Mucosa of rectum (tissue), 2 donors: ENCODE results near the gene NDRG3.
A peak's percentile ranks its signal among the peaks of the same experiment; 100 is the strongest.

Source experiments
- H3K27ac ChIP-seq, 2 donors: one replicate each; pipeline ENCODE4 v1.7.0; 2013; ENCODE audit warnings: inconsistent platforms in 2 of 2, low read depth in 2 of 2, low read length in 2 of 2
- H3K27me3 ChIP-seq, 2 donors: one replicate each; pipeline ENCODE4 v1.7.0; 2013; ENCODE audit warnings: low read length in 2 of 2; ENCODE audit not compliant: control insufficient read depth in 2 of 2, insufficient read depth in 2 of 2
- H3K36me3 ChIP-seq, 2 donors: one replicate each; pipeline ENCODE4 v1.7.0; 2013; ENCODE audit warnings: low read length in 2 of 2; ENCODE audit not compliant: control insufficient read depth in 2 of 2, insufficient read depth in 2 of 2
- H3K4me1 ChIP-seq, 2 donors: one replicate each; pipeline ENCODE4 v1.7.0; 2013; ENCODE audit warnings: low read length in 2 of 2, mild to moderate bottlenecking in 1 of 2; ENCODE audit not compliant: control insufficient read depth in 2 of 2, insufficient read depth in 2 of 2
- H3K4me3 ChIP-seq, 2 donors: one replicate each; pipeline ENCODE4 v1.7.0; 2013; ENCODE audit warnings: low read length in 2 of 2
- H3K9ac ChIP-seq, 2 donors: one replicate each; pipeline ENCODE4 v1.7.0; 2013; ENCODE audit warnings: low read length in 2 of 2, low read depth in 1 of 2, mild to moderate bottlenecking in 1 of 2
- H3K9me3 ChIP-seq, 2 donors: one replicate each; pipeline ENCODE4 v1.7.0; 2013; ENCODE audit warnings: low read length in 2 of 2; ENCODE audit not compliant: control insufficient read depth in 2 of 2
- donor health status: healthy.
- donor health status: Normal muscosa, but diverticular disease.

The NDRG3 gene

GRCh38 chr20:36634342-36634741 is 111.5 kb downstream of the NDRG3 start:
- Histone ChIP-seq H3K27me3 (no peaks in the 10 kb centered on the region), H3K4me3 (no peak overlapping the region), H3K36me3 (no peaks in the 10 kb centered on the region), H3K4me1 (no peaks in the 10 kb centered on the region), H3K9ac (no peak overlapping the region), H3K9me3 (no peaks in the 10 kb centered on the region), H3K27ac (no peak overlapping the region)

DNA sequence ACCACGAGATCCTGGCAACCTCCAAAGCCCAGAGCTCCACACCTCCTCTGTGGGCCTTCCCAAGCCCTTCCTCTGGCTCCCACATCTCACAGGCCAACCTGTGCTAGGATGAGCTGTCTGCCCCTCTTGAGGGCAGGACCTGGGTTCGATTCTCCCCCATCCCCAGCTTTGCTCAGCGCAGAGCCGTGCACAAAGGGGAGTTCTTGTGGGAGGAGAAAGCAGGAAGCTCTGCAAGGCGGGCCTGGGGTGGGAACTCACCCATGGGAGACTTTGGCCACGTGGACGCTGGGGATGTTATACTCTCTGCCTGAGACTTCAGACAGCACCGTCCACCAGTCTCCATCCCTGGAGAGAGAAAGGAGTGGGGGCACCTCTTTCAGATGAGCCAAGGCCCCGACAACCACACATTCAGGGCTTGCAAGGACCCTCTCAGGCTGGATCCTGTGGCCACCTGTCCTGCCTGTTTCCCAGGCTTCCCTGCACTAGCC is 112.6 kb downstream of the NDRG3 start:
- no peaks in the 10 kb centered on the region for H3K4me1 ChIP-seq
- no peaks in the 10 kb centered on the region for H3K36me3 ChIP-seq
- no peak overlapping the region for H3K27ac ChIP-seq
- H3K9ac ChIP-seq: no peak overlapping the region
- H3K4me3 ChIP-seq: no peak overlapping the region
- H3K9me3 ChIP-seq: no peaks in the 10 kb centered on the region
- no peaks in the 10 kb centered on the region for H3K27me3 ChIP-seq

DNA sequence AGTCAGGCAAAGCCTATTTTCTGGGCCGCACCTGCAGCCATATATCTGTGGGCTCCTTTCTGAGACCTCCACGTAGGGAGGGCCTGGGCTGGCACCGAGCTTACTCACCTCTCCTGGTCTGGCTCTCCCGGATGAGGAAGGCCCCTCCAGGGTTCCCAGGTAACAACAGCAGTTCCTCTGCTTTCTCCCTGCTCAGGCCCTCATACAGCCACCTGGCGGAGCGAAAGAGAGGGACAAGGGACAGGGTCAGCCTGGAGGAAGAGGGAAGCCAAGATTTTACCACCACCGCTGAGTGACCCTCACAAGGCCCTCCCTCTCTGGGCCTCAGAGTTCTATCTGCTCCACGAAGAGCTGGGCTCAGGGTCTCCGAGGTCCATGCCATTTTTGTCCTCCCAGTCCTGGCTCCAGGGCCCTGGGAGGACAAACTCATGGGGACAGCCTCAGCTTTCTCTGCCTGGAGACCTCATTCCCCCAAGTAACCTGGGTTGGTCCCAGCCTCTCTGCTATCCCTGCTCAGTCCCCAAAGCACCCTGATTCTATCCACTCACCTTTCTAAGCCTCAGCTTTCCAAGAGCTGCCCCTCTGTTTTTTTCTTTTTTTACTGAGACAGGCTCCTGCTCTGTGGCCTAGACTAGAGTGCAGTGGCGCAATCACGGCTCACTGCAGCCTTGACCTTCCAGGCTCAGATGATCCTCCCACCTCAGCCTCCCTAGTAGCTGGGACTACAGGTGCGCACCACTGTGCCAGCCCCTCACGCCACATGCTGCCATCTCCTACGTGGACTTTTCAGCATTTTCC is 113.2 kb downstream of the NDRG3 start:
- no peaks in the 10 kb centered on the region for H3K4me1 ChIP-seq
- H3K4me3 ChIP-seq: no peak overlapping the region
- H3K36me3 ChIP-seq: no peaks in the 10 kb centered on the region
- H3K9me3 ChIP-seq: no peaks in the 10 kb centered on the region
- H3K27ac ChIP-seq: no peak overlapping the region
- H3K27me3 ChIP-seq: no peaks in the 10 kb centered on the region
- H3K9ac ChIP-seq: no peak overlapping the region

DNA sequence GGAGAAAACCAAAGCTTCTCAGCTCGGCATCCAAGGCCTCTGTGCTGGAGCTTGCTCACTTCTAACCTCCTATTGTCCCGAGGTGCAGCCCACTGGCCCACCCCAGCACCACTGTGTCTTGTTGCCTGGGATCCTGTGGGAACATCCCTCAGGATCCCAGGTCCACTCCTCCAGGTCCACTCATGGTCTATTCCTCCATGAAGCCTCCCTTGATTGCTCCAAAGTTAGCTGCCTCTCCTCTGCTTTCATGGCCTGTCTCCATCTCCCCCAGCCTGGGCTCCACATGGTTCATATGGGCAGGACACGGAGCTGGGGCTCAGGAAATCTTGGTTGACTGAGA is 113.8 kb downstream of the NDRG3 start:
- no peak overlapping the region for H3K27ac ChIP-seq
- H3K4me3 ChIP-seq: no peak overlapping the region
- H3K36me3 ChIP-seq: no peaks in the 10 kb centered on the region
- no peaks in the 10 kb centered on the region for H3K27me3 ChIP-seq
- H3K9ac ChIP-seq: no peak overlapping the region
- H3K9me3 ChIP-seq: no peaks in the 10 kb centered on the region
- H3K4me1 ChIP-seq: no peaks in the 10 kb centered on the region

DNA sequence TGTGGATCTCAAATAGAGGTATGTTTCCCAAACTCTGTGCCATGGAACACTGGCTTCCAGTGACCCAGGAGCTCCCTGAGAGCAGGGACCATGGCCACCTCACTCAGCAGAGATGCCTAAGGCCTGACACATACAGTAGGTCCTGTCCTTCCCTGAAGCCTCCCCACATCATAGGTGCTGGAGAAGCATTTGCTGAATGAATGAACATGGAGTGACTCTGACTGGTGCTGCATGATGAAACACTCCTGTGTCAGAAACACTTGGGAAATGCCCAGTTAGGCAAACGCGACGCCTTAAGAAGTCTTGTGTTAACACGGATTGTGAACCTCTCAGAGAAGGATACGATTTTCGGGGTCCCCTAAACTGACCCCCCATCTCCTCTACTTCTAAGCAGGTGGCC is 114.2 kb downstream of the NDRG3 start:
- H3K4me3 ChIP-seq: no peak overlapping the region
- H3K27ac ChIP-seq: no peak overlapping the region
- no peaks in the 10 kb centered on the region for H3K4me1 ChIP-seq
- H3K9ac ChIP-seq: no peak overlapping the region
- no peaks in the 10 kb centered on the region for H3K27me3 ChIP-seq
- no peaks in the 10 kb centered on the region for H3K36me3 ChIP-seq
- H3K9me3 ChIP-seq: no peaks in the 10 kb centered on the region

GRCh38 chr20:36629719-36630681 is 115.9 kb downstream of the NDRG3 start:
- Histone ChIP-seq H3K4me1 (no peaks in the 10 kb centered on the region), H3K27me3 (no peaks in the 10 kb centered on the region), H3K9ac (no peak overlapping the region), H3K9me3 (no peaks in the 10 kb centered on the region), H3K27ac (peak overlapping the region in 1 of 2 donors; percentile 23), H3K36me3 (no peaks in the 10 kb centered on the region), H3K4me3 (no peak overlapping the region)

DNA sequence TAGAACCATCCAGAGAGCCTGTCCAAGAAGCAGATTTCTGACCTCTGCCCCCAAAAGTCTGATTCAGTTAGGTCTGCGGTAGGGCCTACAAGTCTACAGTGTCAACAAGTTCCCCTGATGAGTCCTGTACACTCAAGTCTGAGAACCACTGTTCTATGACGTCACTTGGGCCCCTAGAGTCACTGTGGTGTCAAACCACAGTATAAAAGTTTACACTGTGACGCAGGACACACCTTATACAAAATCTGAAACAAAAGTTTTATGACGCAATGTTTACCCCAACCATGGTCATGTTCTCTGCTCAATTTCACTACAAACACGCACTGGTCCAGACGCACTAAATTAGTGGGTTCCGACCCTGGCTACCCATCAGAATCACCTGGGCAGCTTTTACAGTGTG is 117.8 kb downstream of the NDRG3 start:
- Histone ChIP-seq H3K4me3 (no peak overlapping the region), H3K9ac (no peak overlapping the region), H3K4me1 (peaks cover 5 to 13% of the 10 kb centered on the region in 2 donors), H3K9me3 (no peaks in the 10 kb centered on the region), H3K27ac (no peak overlapping the region), H3K27me3 (no peaks in the 10 kb centered on the region), H3K36me3 (no peaks in the 10 kb centered on the region)

DNA sequence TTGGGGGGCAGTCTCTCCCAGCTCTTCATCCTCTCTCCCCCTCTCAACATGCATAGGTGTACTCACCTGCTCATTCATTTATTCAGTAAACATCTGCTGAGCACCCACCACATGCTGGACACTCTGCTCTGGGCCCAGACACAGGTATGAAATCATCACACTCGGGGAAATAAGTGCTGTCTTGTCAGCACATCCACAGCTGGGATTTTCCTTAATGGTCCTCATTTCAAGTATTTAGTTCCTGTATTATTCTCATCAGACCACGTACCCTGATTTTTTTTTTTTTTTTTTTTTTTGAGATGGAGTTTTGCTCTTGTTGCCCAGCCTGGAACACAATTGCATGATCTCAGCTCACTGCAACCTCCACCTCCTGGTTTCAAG is 121.0 kb downstream of the NDRG3 start:
- H3K27ac ChIP-seq: peak overlapping the region; percentile 32 to 76
- H3K4me3 ChIP-seq: peak overlapping the region in 1 of 2 donors; percentile 22
- no peak overlapping the region for H3K9ac ChIP-seq
- peaks cover 5 to 13% of the 10 kb centered on the region in 2 donors for H3K4me1 ChIP-seq
- H3K9me3 ChIP-seq: no peaks in the 10 kb centered on the region
- H3K27me3 ChIP-seq: no peaks in the 10 kb centered on the region
- no peaks in the 10 kb centered on the region for H3K36me3 ChIP-seq

DNA sequence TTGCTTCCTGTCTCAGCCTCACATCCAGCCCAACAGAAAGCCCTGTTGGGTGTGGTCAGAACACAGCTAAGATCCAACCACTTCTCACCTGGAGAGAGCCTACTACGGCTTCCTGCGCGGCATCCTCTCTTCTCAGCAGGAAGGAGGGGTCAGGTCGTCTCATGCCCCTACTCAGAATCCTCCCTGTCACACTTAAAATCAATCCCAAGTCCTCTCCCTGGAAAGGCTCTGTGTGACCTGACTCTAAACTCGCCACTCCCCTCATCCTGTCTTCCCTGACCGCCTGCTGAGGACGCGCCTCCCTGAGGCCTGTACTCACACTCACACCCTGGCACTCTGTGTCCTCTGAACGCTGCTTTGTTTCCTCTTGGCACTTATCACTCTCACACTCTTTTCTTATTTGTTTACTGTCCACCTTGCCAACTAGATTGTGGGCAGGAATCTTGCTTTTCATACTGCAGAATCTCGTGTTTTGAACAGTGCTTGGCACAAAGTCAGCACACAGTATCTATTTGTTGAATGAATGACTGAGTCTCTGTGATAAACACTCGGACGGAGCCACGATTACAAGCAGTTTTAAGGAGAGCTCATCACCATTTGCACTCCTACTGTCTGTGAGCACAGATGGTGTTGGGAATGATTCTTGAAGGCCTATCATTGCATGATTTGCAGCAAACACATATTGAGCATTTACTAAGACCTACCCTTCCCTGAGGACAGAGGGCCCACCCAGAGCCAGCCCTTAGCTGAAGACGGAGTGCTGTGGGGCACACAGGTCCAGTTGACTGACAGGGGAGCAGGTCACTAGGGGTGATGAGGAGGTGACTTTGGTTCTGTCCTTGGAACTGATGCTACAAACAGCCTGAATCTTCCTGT is 121.6 kb downstream of the NDRG3 start:
- H3K9ac ChIP-seq: peak overlapping the region in 1 of 2 donors; percentile 57
- H3K36me3 ChIP-seq: no peaks in the 10 kb centered on the region
- H3K27ac ChIP-seq: peak overlapping the region; percentile 32 to 76
- no peaks in the 10 kb centered on the region for H3K9me3 ChIP-seq
- peak overlapping the region in 1 of 2 donors; percentile 22 for H3K4me3 ChIP-seq
- no peaks in the 10 kb centered on the region for H3K27me3 ChIP-seq
- H3K4me1 ChIP-seq: peaks cover 5 to 13% of the 10 kb centered on the region in 2 donors
